Measurements from ENCODE around the gene ZNF491.
A peak's percentile ranks its signal among the peaks of the same experiment; 100 is the strongest.
"Not testable (repeated sequence)": the region's sequence is repeated elsewhere in the genome, so short reads cannot be mapped to it uniquely, and the experiment has no call there.

Gene ZNF491

GRCh38 chr19:11798391-11799330, at the start of gene ZNF491:
Gene ZNF491, plus strand, starts transcription at chr19:11798523. Its CDS starts 7,431 bp downstream, at chr19:11805954.
- peak; percentile 88 for DNase-seq

GRCh38 chr19:11749751-11750150, 48.6 kb upstream of the ZNF491 start:
- no peak for DNase-seq

DNA sequence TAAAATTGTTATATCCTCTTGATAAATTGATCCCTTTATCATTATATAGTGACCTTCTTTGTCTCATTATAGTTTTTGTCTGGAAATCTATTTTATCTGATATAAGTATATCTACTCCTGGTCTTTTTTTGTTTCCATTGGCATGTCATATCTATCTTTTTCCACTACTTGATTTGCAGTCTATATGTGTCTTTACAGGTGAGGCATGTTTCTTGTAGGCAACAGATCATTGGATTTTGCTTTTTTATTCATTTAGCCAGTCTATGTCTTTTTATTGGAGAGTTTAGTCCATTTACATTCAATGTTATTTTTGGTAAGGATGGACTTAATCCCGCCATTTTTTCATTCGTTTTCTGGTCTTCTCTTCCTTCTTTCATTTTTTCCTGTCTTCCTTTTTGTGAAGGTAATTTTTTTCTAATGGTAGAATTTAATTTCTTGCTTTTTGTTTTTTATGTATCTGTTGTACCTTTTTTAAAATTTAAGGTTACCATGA, 46.0 kb upstream of the ZNF491 start:
- DNase-seq, result no peak

- no peak for DNase-seq
Observed at GRCh38 chr19:11754663-11755062, 43.7 kb upstream of the ZNF491 start.

- no peak for DNase-seq
Observed at GRCh38 chr19:11756965-11757364, 41.4 kb upstream of the ZNF491 start.

DNA sequence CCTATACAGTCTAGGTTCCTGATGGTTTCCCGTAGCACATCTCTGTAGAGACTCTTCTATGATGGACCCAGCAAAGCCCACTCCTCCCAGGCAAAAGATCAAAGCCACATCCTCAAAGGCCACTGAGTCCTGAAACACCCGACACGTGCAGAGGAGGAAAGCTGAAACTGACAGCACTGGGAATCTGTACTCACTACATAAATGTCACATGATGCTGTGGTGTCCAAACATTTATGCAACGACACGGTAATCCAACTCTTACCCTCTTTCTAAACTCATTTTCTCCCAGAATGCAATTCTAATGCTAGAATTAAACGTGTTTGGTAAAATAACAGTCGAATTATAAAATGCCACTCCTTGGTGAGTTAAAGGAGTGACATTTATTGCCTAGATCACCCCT, 38.5 kb upstream of the ZNF491 start:
- DNase-seq, result no peak

DNA sequence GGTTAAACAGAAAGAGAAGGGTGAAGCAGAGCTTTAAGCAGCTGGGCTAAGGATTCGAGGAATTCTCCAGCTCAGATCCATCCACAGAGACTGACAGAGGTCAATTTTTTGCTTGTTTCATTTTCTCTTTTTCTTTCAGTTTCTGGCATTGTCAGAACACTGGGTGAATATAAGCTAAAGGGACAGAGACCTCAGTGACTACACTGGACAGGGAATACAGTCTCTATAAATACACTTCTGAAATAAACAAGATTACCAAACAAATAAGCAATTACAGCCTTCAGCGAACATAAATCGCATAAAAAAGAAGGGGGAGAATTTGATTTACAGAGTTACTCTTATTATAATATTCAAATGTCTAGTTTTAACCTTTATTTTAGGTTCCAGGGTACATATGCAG, 35.2 kb upstream of the ZNF491 start:
- DNase-seq, result no peak

- no peak for DNase-seq
Observed at GRCh38 chr19:11763611-11764010, 34.7 kb upstream of the ZNF491 start.

DNA sequence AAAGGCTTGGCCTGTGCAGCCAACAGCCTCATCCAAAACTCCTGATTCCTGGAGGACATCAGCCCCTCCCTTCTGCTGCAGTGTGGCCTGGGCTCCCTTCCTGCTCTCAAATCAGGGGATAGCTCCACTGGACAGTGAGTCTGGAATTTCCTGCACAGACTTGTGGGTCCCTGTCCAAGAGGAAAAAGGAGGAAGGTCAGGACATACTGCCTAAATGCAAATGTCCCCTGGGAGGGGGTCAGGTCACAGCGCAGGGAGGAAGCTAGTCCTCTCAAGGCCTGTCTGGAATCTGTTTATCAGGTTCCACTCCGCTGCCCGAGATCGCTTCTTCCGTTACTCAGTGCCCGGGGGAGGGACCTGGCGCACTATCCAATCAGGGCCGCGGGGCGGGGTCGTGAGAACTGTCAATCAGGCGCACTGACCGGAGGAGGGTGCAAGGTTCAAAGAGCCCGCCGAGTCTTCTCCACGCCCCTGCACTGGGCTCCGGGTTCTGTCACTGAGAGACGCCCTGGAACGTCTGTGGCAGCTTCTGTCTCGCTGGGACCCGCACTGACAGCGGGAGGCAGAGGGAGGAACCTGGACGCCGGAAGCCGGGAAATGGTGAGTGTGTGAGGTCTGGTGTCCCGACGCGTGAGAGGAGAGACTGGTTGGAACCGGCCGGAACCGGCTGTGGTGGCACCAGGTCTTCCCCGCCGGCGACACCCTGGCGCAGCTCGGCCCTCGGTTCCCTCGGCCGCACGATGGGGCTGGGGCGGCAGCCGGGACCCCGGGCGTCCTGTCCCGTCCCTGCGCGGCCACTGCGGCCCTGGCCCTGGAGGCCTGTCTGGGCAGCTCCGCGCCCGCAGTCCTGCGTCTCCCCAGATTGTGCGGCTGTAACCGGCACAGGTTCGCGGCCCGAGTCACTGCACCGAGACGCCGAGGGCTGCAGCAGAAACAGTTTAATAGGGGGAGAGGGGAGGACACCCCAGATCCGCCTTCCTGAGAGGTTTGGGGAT, 31.4 kb upstream of the ZNF491 start, which contains the start of gene ZNF441:
Gene ZNF441, plus strand, starts transcription at position 404 of the 995 bp plus-strand sequence. Its CDS starts 194 bp downstream, at position 598.
- DNase-seq, result peak; percentile 90

DNA sequence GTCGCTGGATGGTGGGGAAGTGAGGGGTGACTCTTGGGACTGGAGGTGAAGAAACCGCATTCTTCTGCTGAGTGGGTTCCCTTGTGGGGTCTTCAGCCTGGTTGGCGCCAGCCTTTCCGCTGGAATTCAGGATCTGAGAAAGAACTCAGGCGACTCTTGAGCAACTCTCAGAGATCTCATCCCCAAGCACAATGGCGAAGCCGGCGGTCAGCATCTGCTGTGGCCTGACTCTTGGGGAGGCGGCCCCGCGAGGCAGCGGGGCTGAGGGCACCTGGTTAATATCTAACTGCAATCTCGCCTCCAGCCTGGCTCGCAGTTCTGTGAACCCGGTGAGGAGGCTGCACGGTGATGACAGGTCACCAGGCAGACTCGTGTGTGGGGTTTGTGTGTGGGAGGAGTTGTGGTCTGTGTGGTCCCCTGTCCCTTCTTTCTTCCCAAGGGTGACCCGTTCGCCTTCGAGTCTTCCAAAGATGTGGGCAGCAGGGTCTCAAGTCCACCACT, 30.6 kb upstream of the ZNF491 start:
- DNase-seq, result no peak

GRCh38 chr19:11769995-11770394, 28.3 kb upstream of the ZNF491 start:
- DNase-seq, result no peak

GRCh38 chr19:11771520-11771919, 26.8 kb upstream of the ZNF491 start:
- not testable (repeated sequence) for DNase-seq

GRCh38 chr19:11776669-11777068, 21.7 kb upstream of the ZNF491 start:
- DNase-seq, result not testable (repeated sequence)

DNA sequence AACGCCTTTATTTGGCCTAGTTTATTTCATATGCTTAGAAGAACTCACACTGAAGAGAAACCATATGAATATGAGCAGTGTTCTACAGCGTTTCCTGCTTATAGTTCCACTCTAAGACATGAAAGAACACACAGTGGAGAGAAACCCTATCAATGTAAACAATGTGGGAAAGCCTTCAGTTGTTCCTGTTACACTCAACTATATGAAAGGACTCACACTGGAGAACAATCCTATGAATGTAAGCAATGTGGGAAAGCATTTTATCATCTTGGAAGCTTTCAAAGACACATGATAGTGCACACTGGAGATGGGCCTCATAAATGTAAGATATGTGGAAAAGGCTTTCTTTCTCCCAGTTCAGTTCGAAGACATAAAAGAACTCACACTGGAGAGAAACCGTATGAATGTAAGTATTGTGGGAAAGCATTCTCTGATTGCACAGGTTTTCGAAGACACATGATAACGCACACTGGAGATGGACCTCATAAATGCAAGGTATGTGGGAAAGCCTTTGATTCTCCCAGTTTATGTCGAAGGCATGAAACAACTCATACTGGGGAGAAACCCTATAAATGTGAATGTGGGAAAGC, 17.8 kb upstream of the ZNF491 start:
- DNase-seq, result no peak

DNA sequence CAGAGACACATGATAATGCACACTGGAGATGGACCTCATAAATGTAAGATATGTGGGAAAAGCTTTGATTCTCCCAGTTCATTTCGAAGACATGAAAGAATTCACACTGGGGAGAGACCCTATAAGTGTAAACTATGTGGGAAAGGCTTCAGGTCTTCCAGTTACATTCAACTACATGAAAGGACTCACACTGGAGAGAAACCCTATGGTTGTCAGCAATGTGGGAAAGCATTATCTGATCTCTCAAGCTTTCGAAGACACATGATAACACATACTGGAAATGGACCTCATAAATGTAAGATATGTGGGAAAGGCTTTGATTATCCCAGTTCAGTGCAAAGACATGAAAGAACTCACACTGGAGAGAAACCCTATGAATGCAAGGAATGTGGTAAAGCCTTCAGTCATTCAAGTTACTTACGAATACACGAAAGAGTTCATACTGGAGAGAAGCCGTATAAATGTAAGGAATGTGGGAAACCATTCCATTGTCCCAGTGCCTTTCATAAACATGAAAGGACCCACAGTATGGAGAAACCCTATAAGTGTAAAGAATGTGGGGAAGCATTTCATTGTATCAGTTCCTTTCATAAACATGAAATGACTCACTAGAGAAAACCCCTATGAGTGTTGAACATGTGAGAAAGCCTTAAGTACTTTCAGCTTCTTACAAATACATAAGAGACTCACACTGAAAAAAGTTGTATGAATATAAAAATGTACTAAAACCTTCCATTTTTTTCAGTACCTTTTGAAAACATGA, 16.8 kb upstream of the ZNF491 start:
- DNase-seq, result no peak

DNA sequence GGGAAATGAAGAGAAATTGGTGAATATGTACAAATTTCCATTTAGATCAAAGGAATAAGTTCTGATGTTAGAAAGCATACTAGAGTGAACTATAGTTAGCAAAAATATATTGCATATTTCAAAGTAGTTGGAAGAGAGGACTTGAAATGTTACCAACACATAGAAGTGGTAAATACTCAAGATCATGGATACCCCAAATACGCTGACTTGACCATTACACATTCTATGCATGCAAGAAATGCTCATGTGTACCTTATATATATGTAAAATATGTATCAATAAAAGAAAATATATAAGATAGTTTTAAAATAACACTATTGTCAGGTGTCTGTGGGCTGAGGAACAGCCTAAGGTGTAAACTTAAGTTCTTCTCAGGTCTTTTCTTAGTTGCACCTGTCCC, 14.6 kb upstream of the ZNF491 start:
- DNase-seq, result no peak

GRCh38 chr19:11784356-11784755, 14.0 kb upstream of the ZNF491 start:
- DNase-seq, result no peak

- no peak for DNase-seq
Observed at GRCh38 chr19:11787536-11787935, 10.8 kb upstream of the ZNF491 start.

DNA sequence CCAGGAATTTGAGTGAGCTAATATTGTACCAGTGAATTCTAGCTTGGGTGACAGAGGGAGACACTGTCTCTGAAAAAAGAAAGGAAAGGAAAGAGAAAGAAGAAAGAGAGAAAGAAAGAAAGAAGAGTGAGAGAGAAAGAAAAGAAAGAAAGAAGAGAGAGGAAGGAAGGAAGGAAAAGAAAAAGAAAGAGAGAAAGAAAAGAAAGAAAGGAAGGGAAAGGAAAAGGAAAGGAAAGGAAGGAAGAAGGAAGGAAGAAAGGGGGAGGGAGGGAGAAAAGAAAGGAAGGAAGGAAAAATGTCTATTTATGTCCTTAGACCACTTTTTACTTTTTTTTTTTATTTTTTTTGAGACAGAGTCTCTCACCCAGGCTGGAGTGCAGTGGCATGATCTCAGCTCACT, 5.4 kb upstream of the ZNF491 start:
- DNase-seq, result no peak

DNA sequence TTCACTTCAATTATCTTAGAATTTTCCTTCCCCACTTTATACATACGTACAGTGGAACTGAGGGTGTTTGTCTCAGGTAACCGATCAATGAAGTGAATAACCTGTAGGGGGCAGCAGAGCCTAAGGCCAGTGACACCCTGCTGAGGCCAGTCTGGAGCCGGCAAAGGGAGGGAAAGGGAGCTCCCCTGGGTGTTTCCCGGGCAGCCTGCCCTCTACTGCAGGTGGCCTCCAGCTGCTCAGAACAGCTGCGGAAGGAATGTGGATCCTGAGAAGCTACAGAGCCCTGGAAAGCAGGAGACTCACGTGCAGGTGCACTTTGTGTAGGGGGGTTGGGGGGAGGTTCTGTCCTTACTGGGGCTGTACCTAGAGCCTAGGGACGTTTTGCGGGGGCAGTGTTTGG, 832 bp upstream of the ZNF491 start:
- DNase-seq, result peak; percentile 94

DNA sequence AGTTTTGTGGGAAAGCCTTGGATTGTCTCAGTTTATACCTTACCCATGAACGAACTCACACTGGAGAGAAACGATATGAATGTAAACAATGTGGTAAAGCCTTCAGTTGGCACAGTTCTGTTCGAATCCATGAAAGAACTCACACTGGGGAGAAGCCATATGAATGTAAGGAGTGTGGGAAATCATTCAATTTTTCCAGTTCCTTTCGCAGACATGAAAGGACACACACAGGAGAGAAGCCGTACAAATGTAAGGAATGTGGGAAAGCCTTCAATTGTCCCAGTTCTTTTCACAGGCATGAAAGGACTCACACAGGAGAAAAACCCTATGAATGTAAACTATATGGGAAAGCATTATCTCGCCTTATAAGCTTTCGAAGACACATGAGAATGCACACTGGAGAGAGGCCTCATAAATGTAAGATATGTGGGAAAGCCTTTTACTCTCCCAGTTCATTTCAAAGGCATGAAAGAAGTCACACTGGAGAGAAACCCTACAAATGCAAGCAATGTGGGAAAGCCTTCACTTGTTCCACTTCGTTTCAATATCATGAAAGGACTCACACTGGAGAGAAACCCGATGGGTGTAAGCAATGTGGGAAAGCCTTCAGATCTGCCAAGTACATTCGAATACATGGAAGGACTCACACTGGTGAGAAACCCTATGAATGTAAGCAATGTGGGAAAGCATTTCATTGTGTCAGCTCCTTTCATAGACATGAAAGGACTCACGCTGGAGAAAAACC, 8.2 kb downstream of the ZNF491 start:
- no peak for DNase-seq

All from NCI-H510A treated with DMSO at 0.1 percent for 48 hours (cell line).